DMS79 (cell line): ENCODE data around the gene AK2.
A peak's percentile ranks its signal among the peaks of the same experiment; 100 is the strongest.

Experiments used
- DNase-seq: peaks from one replicate; lab custom pipeline; 2025; lab: John Stamatoyannopoulos, UW

AK2 gene

GRCh38 chr1:32972814-32973428 is 63.8 kb downstream of the AK2 start:
- DNase-seq: peak; percentile 64

- no peak for DNase-seq
Observed at GRCh38 chr1:32971576-32971975, 65.1 kb downstream of the AK2 start.

GRCh38 chr1:32971156-32971555 is 65.5 kb downstream of the AK2 start:
- no peak for DNase-seq

- DNase-seq: no peak
Observed at GRCh38 chr1:32969566-32969965, 67.1 kb downstream of the AK2 start.

DNA sequence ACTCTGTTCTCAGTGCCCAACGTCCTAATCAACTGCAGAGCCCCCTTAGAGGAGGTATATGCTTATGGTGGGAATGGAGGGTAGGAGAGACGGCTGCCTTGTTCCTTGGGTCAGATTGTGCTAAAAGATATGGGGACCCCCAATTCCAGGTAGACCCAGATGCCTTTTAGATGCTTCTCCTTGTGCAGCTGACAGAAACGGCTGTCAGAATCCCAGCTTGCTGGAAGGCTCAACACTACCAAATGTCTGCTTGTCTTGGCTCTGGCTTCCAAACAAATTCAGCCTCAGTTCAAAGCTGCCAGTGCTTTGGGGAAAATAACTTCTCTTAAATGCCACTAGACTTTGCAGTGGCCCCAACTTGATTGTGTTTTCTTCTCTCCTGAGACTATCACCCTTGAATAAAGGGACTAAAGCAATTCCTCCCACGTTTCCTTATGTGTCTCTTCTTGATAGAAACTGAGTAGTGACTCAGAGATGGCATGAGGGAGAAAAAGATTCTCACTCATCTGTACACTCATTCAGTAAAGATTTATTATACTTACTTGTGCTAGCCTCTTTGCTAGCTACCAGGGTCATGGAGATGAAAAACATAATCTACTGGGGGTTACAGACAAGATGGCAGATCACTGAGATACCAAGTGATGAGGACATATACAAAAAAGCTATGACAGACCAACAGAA is 68.7 kb downstream of the AK2 start:
- no peak for DNase-seq

DNA sequence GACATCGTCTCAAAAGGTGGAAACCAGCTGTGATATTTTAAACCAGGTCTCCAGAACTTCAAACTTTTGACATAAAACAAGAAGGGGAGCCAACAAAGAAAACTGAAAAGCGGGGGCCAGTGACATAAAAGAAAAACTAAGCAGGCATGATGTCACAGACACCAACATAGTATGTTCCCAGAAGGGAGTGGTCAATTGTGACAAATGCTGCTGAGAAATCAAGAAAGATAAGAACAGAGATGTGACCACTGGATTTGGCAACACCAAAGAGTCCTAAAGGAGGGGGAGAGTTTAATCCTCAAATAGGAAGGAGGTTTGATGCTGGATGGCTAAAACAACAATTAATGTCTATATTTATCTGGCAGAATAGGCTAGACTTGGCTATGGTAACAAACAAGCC is 69.8 kb downstream of the AK2 start:
- no peak for DNase-seq

DNA sequence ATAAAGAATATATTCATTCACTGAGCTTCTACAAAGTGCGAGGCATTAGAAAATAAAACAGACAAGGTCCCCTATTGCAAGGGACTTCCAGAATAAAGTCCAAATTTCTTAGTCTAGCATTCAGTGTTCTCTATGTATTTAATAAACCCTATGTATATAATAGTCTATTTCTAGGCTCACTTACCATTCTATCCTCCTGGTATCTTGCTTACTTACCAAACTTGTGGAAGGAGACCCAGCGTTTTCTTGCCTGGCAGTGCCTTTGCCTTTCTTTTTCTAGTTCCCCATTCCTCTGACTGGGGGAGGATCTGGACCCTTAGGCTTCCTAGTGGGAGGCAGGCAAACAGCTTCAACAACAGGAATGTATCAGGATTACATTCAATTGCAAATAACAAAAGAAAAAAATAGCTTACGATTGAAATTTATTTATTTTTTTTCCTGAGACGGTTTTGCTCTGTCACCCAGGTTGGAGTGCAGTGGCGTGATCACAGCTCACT is 71.4 kb downstream of the AK2 start:
- DNase-seq: no peak

DNA sequence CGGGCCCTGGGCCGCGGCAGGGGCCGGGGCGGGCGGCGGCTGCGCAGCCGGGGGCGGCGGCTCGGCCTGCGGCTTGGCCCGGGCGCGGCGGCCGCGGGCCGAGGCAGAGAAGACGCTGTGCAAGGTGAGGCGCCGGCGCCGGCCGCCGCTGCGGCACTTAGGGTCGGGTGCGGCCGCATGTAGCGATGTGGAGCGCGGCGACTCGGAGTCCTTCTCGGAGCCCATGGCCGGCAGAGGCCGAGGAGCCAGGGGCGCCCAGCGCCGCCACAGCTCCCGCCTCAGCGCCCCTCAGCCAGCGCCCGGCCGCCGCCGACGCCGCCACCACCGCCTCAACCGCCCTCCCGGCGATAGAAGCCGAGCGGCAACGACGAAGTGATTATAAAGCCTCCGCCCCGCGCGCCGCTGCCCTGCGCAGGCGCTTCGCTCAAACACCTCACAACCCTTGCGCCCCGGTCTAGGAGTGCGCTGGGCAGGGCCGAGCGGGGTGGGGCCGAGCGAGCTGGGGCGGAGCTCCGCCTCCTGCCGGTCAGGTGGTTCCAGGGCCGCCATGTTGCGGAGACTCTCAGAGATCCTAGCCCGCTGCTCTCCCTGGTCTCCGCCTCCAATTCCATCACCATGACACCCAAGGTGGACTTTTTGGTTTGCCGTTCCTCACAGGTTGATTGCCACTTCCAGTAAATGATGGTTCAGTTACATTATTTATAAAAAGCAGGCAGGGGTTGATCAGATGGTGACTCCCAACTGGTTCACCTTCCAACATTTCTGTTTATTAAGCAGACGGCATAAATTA is 72.0 kb downstream of the AK2 start, which contains the start of gene RNF19B:
Gene RNF19B (minus strand): TSS at position 349 of the 790 bp plus-strand sequence. CDS start 124 bp downstream, at position 225.
- DNase-seq: peak; percentile 93

DNA sequence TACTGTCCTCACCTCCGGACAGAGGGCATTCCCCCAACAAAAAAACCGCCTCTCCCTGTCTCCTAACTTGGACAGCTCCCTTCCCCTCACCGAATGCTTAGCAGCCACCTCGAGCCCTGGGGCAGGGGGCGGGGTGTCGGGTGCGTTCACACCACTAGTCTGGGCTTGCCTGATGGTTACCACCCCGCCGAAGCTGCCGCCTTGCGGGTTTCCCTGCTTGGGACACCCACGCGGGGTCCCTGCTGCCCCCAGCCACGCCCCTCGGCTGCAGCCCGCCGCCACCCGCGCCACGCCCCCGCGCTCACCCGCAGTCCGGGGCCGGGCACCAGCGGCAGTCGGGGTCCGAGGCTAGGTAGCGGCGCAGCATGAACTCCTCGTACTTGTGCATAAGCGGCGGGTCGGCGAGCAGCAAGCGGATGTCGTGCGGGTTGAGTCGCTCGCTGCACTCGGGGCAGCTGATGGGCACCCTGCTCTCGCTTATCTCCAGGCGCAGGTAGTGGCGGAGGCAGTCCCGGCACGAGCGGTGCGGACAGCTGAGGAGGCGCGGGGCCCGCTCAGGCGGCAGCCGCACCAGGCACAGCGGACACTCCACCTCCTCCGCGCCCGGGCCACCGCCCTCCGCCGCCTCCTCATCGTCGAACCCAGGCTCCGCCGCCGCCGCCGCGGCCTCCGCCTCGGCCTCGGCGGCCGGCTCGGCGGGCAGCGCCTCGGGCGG is 72.8 kb downstream of the AK2 start:
- DNase-seq: no peak

DNA sequence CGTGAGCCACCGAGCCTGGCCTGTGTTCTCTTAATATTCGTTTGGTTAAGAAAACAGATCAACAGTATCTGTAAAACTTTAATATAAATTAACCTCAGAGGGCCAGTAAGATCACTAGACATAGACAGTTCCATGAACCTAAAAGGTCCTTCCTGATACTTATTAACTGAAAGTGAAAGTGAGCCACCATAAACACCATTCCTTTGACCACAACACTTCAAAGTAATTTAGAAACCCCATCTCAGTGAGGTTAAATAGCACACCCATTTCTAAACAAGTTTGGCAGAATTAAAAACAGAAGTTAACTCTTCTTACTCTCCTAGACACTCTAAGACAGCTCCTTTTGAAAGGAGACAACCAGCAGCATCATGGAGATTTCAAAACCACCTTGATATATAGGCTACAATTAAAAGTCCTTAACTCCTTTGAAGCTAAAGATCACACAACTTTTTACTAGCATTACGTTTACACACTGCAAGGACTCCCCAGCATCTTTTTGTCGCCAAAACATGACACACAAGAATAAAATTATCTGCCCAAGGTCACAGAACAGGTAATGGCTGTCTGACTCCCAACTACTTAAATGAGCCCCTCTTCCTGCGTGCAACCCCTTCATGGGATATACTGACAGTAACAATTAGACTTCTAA is 74.3 kb downstream of the AK2 start:
- no peak for DNase-seq

GRCh38 chr1:32960819-32961355 is 75.8 kb downstream of the AK2 start:
- DNase-seq: peak; percentile 93

DNA sequence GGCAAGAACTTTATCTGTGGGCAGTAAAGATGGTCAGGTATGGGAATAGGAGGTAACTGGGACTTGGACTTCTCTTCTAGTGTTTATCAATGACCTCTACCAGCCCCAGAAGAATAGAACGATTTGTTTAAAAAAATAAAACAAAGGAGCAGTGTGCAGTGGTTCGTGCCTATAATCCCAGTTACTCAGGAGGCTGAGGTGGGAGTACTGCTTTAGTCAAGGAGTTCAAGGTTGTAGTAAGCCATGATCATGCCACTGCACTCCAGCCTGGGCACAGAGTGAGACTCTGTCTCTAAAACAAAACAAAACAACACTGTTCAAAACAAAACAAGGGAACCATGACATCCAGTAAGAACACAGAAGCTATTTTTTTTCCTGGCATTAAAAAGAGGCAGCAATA is 76.3 kb downstream of the AK2 start:
- DNase-seq: no peak

DNA sequence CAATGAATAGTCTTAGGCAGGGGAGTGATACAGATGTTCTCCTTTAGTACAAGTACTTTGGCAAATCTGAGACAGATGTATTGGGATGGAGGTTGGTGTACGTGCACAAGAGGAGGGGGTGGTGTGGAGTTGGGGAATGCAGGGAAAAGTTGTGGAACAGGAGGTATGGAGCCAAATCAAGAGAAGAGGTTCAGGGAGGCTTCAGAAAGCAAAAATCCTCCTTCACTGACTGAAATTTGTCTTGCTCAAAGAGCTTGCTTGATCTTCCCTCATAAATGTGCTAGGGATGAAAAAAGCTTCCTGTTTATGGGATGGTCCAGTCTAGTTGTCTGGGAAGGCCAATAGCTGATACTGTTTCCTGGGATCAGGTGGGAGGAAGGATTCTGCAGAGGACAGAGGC is 77.9 kb downstream of the AK2 start:
- no peak for DNase-seq
